ENCODE measurements around the gene DAB2IP.

Gene DAB2IP

DNA sequence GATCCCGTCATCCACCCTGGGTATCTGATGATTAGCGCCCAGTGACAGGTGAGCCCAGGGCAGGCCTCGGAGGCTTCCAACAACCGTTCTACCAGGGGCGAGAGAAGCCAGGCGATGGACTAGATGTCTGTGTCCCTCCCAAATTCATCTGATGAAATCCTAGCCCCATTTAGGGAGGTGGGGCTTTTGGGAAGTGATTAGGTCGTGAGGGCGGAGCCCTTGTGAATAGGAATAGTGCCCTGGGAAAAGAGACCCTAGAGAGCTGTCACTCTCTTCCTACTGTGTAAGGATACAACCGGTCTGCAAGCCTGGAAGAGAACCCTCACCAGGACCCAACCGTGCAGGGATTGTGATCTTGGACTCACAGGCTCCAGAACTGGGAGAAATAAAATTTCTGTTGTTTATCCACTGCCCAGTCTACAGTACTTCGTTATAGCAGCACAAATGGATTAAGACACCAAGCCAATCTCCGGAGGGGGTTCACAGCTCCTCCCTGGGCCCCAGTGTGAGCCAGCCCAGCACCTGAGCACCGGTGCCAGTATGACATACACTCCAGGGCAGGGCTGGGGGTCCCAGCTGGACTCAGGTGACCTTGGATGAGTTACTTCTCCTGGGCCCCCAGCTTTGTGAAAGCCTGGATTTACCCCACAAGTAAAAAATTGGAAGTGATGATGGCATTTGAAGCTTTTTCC, 162.2 kb downstream of the DAB2IP start:
- no peak for DNase-seq

- no peak for DNase-seq
Measured at GRCh38 chr9:121814594-121814993, 163.2 kb downstream of the DAB2IP start.

DNA sequence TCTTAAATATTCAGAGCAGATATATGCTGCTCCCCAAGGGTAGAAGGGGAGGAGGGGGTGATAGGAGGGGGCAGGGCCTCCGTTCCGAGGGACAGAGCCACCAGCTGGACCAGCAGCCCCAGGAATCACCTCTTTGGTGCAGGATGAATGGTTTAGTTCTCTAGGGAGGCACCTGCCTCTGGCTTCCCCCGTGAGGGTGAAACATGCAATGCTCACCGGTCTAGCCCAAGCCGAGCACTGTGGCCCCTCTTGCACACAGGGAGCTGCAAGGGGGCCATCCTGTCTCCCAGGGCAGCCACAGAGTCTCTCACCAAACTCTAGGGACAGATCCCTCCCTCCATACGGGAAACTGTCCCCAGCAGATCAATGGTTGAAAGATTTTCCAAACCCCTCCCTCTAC, 163.7 kb downstream of the DAB2IP start:
- no peak for DNase-seq

GRCh38 chr9:121815546-121816448, 164.4 kb downstream of the DAB2IP start:
- no peak for DNase-seq

GRCh38 chr9:121816449-121816817, 165.0 kb downstream of the DAB2IP start:
- DNase-seq = no peak

DNA sequence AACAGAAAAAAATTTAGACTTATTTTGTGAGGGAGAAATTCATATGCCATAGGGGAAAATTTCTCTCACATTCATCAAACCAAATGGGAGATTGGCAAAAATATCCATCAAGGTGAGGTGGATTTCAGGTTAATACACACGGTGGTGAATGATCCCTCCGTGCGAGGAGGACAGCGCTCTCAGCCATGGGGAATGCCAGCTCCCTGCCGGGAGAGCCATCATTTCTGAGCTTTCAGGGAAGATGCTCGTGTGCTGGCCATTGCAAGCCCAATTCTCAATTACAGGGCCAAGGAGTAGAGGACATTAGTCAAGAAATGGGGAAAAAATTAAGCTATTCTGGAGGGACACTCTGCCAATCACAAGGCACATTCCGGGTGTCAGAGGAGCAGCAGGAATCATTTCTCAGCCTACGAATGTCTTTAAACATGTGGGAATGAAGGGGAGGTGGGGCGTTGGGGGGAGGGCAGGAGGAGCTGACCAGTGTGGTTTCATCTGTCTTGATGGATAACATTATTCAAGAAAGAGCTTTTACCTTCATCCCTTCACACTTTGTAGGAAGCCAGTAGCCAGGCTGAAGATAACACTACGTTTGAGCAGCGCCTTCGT, 165.5 kb downstream of the DAB2IP start:
- DNase-seq = no peak

- DNase-seq = no peak
Measured at GRCh38 chr9:121817476-121817875, 166.0 kb downstream of the DAB2IP start.

DNA sequence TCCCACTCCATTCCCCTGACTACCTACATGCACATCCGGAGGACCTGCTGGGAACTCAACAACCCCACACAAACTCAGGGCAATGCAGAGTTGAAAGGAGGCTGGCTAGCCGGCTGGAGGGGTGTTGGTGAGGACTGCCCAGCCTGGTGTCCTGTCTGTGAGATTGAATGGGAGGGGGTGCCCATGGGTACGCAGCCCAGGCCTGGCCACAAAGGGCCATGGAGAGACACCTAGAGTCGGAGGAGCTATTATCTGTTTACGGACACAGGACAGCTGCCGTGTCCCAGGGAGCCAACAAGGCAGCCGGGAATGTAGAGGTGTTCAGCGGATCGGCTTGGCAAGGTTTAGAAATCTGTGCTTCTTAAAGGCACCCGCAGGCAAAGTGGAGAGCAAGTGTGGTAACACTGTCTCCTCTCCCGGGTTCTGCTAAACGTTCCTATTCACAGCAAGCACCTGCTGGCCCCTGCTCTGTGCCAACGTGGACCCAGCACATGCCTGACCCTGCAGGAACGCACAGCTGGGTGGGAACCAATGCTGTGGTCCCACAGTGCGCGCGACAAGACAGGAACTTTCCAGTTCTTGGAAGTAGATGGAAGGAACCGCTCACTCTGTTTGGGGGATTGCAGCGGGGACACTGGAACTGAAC, 166.7 kb downstream of the DAB2IP start:
- DNase-seq = no peak

GRCh38 chr9:121818841-121819427, 167.5 kb downstream of the DAB2IP start:
- DNase-seq = no peak

DNA sequence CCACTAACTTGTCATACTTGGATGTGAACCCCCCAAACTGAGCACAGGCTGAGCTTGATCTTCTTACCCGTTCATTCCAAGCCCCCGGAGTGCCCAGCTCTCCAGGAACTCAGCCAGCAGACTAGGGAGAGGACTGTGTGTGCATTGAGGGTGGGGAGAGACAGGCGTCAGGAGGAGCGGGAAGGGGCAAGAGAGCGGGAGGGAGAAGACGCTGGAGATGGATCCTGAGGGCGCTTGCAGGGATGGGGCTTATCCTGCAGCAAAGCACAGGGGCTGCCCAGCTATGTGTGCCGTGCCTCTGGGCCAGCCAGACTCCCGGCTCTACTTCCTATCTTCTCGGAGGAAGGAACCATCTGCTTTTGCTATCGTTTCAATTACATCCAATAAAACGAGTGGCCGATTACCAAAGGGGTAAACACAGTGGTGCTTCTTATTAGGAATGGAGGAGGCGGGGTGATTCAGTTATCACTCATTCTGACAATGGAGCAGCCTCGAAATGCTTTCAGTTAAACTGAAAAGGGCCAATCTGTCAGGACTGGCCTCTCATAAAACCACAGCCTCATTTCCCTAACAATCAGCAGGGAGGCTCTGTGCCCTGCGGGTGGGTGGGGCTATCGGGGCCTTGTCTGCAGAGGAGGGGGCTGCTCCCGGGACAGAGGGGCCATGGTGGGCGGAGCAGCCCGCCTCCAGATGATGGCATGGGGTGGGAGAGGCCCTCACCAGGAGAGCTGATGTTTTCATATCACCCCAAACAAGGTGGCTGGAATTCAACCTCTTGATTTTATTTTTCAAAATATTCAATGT, 168.2 kb downstream of the DAB2IP start:
- DNase-seq = peak in 1 of 56 donors; percentile 22

- DNase-seq = no peak
Measured at GRCh38 chr9:121820286-121821005, 169.0 kb downstream of the DAB2IP start.

DNA sequence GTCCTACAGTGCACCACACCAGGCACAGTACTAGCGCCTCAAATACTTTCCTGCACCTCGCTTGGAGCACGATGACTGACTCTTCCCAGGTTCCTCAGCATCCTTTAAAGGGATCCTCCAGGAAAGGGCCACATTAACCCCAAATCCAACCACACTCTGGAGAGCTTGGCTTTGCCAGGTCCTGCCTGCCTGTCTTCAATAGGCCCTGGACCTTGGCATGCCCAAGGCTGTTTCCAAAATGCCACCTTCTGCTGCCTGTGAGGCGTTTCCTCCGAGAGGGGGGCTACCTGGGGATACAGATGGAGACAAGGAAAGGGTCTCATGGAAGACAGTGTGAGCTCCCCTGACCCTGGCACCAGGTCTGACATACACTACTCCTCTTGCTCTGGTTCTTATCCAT, 169.9 kb downstream of the DAB2IP start:
- no peak for DNase-seq

DNA sequence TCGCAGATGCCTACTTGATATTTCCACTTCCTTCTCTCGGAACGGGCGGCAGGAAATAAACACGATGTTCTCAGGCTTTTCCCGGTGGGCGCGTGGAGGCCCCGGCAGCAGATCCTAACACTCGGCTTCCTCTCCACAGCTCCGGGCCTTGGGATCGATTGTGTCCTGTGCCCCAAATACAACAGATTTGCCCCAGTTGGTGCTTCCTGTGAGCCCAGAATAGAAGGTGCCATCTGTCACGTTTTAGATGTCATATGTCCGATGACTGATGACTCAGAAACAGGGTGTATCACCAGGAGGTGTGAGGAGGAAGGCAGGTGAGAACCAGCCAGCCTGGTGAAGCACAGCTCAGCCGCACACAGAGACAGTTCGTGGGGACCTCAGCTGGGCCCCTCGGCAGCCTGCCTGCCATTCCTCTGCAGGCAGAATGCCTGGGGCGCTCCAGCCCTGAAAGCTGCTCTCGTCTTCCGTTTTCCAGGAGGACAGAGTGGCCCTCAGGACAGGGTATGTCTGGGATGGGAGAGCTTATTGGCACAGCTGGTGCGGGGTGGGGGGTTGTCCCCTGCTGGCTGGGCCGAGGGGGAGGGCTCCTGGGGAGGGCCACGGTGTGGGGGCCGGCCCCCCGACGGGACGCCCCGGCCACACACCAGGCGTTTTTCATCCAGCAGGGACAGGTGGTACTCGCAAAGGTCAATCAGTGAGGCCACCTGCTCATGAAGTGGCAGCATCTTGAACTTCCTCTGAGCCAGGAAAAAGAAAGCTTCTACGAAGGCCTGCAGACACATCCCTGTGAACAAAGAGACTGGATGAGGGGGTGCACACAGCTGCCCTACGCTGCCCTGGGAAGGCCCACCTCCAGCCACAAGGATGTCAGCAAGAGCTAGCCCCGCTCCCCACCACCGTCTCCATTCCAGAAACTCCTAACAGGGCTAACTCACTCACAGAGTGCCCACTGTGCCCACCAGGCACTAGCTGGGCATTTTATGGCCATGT, 171.0 kb downstream of the DAB2IP start:
- DNase-seq = no peak

DNA sequence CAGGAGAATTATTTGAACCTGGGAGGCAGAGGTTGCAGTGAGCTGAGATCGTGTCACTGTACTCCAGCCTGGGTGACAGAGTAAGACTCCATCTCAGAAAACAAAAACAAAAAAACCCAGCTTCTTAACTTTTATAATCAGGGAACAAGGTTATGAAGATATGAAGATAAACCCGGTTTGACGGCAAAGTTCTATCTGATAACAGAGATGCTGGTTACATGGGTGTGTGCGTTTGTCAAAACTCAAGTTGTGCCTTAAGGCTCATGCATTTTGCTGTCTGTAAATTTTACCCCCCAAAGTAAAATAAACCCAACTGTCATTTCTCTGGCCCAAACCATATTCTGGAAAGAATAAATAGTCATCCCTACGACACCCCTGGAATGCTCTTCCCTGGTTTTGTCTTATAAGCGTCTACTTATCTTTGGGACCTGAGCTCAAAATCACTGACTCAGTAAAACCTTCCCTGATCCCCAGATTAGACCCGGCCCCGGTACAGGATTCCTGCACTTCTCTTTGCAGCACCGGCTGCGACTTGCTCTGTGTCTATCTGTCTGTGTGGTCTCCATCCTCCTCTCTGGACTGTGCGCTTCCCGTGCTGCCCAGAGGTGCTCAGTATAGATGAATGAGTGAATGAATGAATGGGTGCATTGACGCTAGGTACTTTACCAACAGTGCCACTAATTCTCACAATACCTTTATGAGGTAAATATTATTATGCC, 172.2 kb downstream of the DAB2IP start:
- no peak for DNase-seq

DNA sequence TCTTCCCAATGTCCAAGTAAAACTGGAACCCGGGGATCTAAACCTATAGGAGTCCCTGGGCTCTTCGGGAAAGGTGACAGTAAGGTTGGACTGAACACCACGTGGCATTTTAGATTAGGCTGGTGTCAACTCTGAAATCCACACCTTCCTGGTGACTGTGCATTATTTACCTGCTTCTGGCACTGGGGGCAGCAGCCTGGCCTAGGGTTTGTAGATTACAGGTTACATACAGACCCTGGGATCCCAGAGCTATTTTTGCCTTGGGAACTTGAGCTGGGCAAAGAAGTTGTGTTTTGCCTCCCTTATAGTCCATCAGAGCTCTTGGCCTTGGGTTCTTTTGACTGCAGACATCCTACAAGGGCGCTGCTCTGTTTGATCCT, 173.2 kb downstream of the DAB2IP start:
- DNase-seq = no peak

DNA sequence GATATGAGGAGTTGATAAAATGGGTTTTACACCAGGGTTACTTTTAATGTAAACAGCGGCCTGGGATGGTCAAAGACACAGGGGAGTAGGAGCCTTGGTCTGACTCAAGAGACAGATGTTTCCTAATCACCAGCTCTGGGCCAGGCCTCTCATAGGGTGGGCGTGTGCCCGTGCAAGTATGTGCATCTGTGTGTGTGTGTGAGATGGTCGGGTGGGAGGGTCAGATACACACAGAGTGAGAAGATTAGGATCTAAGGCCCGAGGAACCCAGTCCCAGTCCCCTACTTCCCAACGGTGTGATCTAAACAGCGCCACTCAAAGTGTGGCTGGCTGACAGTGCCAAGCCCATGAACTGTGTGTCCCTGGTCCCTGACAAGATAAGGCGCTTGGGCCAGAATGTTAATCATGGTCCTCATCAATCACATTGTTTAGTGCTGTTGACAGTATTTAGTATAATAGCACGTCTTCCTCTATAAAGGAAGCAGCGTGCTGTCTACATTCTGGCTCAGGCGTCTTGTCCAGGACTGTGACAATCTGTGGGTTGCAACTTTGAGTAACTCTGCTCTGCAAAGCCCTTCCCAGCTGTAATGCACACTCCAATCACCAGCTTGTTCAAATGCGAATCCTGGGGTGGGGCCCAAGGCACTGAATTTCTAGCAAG, 173.7 kb downstream of the DAB2IP start:
- no peak for DNase-seq

- DNase-seq = no peak
Measured at GRCh38 chr9:121826711-121827110, 175.3 kb downstream of the DAB2IP start.
